HepG2 (cell line): Measurements from ENCODE around the gene LTB4R. TPM values are rescaled to one million over a fixed set of nuclear protein-coding genes. Genes with fewer than 3 reads are reported as not detected.

Experiments
- BORCS8-MEF2B ChIP-seq: sonication (generic); formaldehyde crosslinking; IDR thresholded peaks from 2 replicates; pipeline ENCODE4 v1.8.0; 2022; ENCODE audit warnings: mild to moderate bottlenecking, missing genetic modification reagents
- FOXA1 ChIP-seq, 2 experiments: fragments of 450-650 bp in 1 of 2; sonication (generic) in 1 of 2; formaldehyde crosslinking in 1 of 2; IDR thresholded peaks; 2 replicates each; pipeline versions ENCODE4 v1.4.0 to v1.6.1; 2016 to 2020; ENCODE audit warnings: missing genetic modification reagents in 1 of 2
- HNRNPK ChIP-seq: fragments of 200-400 bp; formaldehyde crosslinking; IDR thresholded peaks from 2 replicates; pipeline ENCODE4 v1.6.1; 2018; ENCODE audit warnings: low read length, low read depth, moderate library complexity, mild to moderate bottlenecking; ENCODE audit not compliant: poor library complexity, severe bottlenecking
- ISL2 ChIP-seq: sonication (generic); formaldehyde crosslinking; IDR thresholded peaks from 2 replicates; pipeline ENCODE4 v1.5.0; 2020; ENCODE audit warnings: missing genetic modification reagents
- SIN3B ChIP-seq: fragments of 150-350 bp; IDR thresholded peaks from 2 replicates; pipeline ENCODE4 v1.6.1; 2014; ENCODE audit warnings: low read length
- SNAPC2 ChIP-seq: sonication (generic); formaldehyde crosslinking; IDR thresholded peaks from 2 replicates; pipeline ENCODE4 v1.8.1; 2022; ENCODE audit warnings: mild to moderate bottlenecking, missing genetic modification reagents
- STAT5B ChIP-seq: sonication (generic); formaldehyde crosslinking; IDR thresholded peaks from 2 replicates; pipeline ENCODE4 v1.4.0; 2020; ENCODE audit warnings: missing genetic modification reagents
- THAP8 ChIP-seq: sonication (generic); formaldehyde crosslinking; IDR thresholded peaks from 2 replicates; pipeline ENCODE4 v1.5.1; 2020; ENCODE audit warnings: missing genetic modification reagents, mild to moderate bottlenecking, borderline replicate concordance
- ZBTB33 ChIP-seq: sonication (generic); formaldehyde crosslinking; IDR thresholded peaks from 2 replicates; pipeline ENCODE4 v1.4.0; 2020; ENCODE audit warnings: missing genetic modification reagents
- ZFYVE20 ChIP-seq: sonication (generic); formaldehyde crosslinking; IDR thresholded peaks from 2 replicates; pipeline ENCODE4 v1.8.0; 2023; ENCODE audit warnings: low read depth, mild to moderate bottlenecking, moderate library complexity, missing genetic modification reagents, borderline replicate concordance
- ZNF12 ChIP-seq: sonication (generic); formaldehyde crosslinking; IDR thresholded peaks from 2 replicates; pipeline ENCODE4 v1.5.0; 2020; ENCODE audit warnings: missing genetic modification reagents
- ZNF142 ChIP-seq: sonication (generic); formaldehyde crosslinking; IDR thresholded peaks from 2 replicates; pipeline ENCODE4 v1.4.0; 2020; ENCODE audit warnings: missing genetic modification reagents
- ZNF224 ChIP-seq: sonication (generic); formaldehyde crosslinking; IDR thresholded peaks from 2 replicates; pipeline ENCODE4 v1.5.0; 2020; ENCODE audit warnings: mild to moderate bottlenecking, missing genetic modification reagents
- ZNF225 ChIP-seq: sonication (generic); formaldehyde crosslinking; IDR thresholded peaks from 2 replicates; pipeline ENCODE4 v1.4.0; 2020; ENCODE audit warnings: mild to moderate bottlenecking, missing genetic modification reagents
- ZNF607 ChIP-seq: sonication (generic); formaldehyde crosslinking; IDR thresholded peaks from 2 replicates; pipeline ENCODE4 v1.5.1; 2020; ENCODE audit warnings: missing genetic modification reagents, mild to moderate bottlenecking, borderline replicate concordance
- ZNF773 ChIP-seq: sonication (generic); formaldehyde crosslinking; IDR thresholded peaks from 2 replicates; pipeline ENCODE4 v1.4.0; 2020; ENCODE audit warnings: missing genetic modification reagents, borderline replicate concordance
- ZNF879 ChIP-seq: sonication (generic); formaldehyde crosslinking; IDR thresholded peaks from 2 replicates; pipeline ENCODE4 v1.8.1; 2023; ENCODE audit warnings: missing genetic modification reagents
- ZSCAN25 ChIP-seq: sonication (generic); formaldehyde crosslinking; IDR thresholded peaks from 2 replicates; pipeline ENCODE4 v1.8.0; 2022; ENCODE audit warnings: mild to moderate bottlenecking, missing genetic modification reagents
- polyA plus RNA-seq, 8 experiments: library from polyadenylated mRNA; depleted of rRNA in 3 of 8; stranded (reverse) in 7 of 8; unstranded in 1 of 8; fragments of >200 nt; fragmentation: Illumina TruSeq in 4 of 8; extraction: Trizol in 4 of 8; gene quantifications; 2 replicates each; pipeline versions ENCODE4 v1.2.1 to v1.2.3, GENCODE V29; 2011 to 2016; ENCODE audit warnings: low read depth in 4 of 8, missing spikeins in 1 of 8, mixed read lengths in 1 of 8; ENCODE audit not compliant: insufficient read depth in 1 of 8
- total RNA-seq, 5 experiments: library from RNA; depleted of rRNA; stranded (reverse); fragments of >200 nt; fragmentation: Illumina TruSeq; extraction: Trizol; gene quantifications; 2 replicates each; pipeline ENCODE4 v1.2.3, GENCODE V29; 2016; ENCODE audit warnings: low read depth in 1 of 5
- TF ChIP-seq, protein P1 (sequence below): sonication (generic); formaldehyde crosslinking; IDR thresholded peaks from 2 replicates; pipeline ENCODE4 v1.8.1; 2023; ENCODE audit warnings: mild to moderate bottlenecking, inconsistent platforms, moderate library complexity, missing genetic modification reagents, borderline replicate concordance

Gene LTB4R
- total and polyA plus RNA-seq, 2 of the 13 experiments (the other 11 are each of a cell fraction or from before 2014, with no cell fraction given) = 3.2 to 8.2 TPM

- TF ChIP-seq SIN3B (peak; percentile 40; the same call in 1 of the 2 replicates), BORCS8-MEF2B (CRISPR knock-in tag) (peak; percentile 97), THAP8 (CRISPR knock-in tag) (no peak; the same call in 1 of the 2 replicates), FOXA1 (IDR thresholded peaks at IDR 0.05) (no peak), FOXA1 (CRISPR knock-in tag; IDR thresholded peaks at IDR 0.05) (peak; percentile 30; the same call in 1 of the 2 replicates), ZNF12 (CRISPR knock-in tag) (peak; percentile 66; the same call in 1 of the 2 replicates), SNAPC2 (CRISPR knock-in tag) (0 out of 2 replicates have a peak, but pooled peaks have one; percentile 61), STAT5B (CRISPR knock-in tag) (0 out of 2 replicates have a peak, but pooled peaks have one; percentile 23), ISL2 (CRISPR knock-in tag) (peak; percentile 78), ZNF879 (CRISPR knock-in tag) (no peak), ZSCAN25 (CRISPR knock-in tag) (peak; percentile 86), ZNF224 (CRISPR knock-in tag) (no peak), HNRNPK (no peak), ZNF142 (CRISPR knock-in tag) (peak; percentile 78; the same call in 1 of the 2 replicates), ZNF607 (CRISPR knock-in tag) (peak; percentile 86; the same call in 1 of the 2 replicates), ZNF225 (CRISPR knock-in tag) (no peak), ZBTB33 (CRISPR knock-in tag) (peak; percentile 81), ZNF773 (CRISPR knock-in tag) (peak; percentile 28; the same call in 1 of the 2 replicates), ZFYVE20 (no peak)
- TF ChIP-seq, protein P1, sequence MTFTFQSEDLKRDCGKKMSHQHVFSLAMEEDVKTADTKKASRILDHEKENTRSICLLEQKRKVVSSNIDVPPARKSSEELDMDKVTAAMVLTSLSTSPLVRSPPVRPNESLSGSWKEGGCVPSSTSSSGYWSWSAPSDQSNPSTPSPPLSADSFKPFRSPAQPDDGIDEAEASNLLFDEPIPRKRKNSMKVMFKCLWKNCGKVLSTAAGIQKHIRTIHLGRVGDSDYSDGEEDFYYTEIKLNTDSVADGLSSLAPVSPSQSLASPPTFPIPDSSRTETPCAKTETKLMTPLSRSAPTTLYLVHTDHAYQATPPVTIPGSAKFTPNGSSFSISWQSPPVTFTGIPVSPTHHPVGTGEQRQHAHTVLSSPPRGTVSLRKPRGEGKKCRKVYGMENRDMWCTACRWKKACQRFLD (CRISPR knock-in tag) = peak; percentile 90; the same call in 1 of the 2 replicates
Observed at GRCh38 chr14:24365600-24366412, 54.5 kb downstream of the LTB4R start (continued).
